Lung (tissue), 12 donors: Measurements from ENCODE around the gene BPIFA2. TPM values are rescaled to one million over a fixed set of nuclear protein-coding genes. Genes with fewer than 3 reads are reported as not detected.

Experiments used
- ATAC-seq: fragments of 200-7000 bp; cut with Tn5 transposase; one replicate; pipeline ENCODE4 v1.9.1; 2020; ENCODE audit warnings: moderate number of reproducible peaks; ENCODE audit not compliant: insufficient read depth, low FRiP score
- DNase-seq, 3 donors: peaks; one replicate each; pipeline ENCODE4 v3.0.0-alpha.2; 2013 to 2017
- H3K27ac ChIP-seq, 2 donors: one replicate each; pipeline ENCODE4 v1.5.1; 2013; ENCODE audit warnings: mild to moderate bottlenecking in 2 of 2, moderate library complexity in 2 of 2, control low read depth in 1 of 2, inconsistent platforms in 1 of 2, low read depth in 1 of 2, low read length in 1 of 2
- H3K27me3 ChIP-seq, 3 donors: one replicate each; pipeline ENCODE4 v1.5.1; 2013; ENCODE audit warnings: low read length in 2 of 3; ENCODE audit not compliant: control insufficient read depth in 3 of 3, insufficient read depth in 3 of 3
- H3K36me3 ChIP-seq, 4 donors: one replicate each; pipeline ENCODE4 v1.5.1; 2013; ENCODE audit warnings: low read length in 4 of 4, mild to moderate bottlenecking in 1 of 4, moderate library complexity in 1 of 4; ENCODE audit not compliant: control insufficient read depth in 4 of 4, insufficient read depth in 4 of 4
- H3K4me1 ChIP-seq, 5 donors: one replicate each; pipeline ENCODE4 v1.5.1; 2013; ENCODE audit warnings: low read length in 5 of 5, mild to moderate bottlenecking in 2 of 5, moderate library complexity in 1 of 5; ENCODE audit not compliant: control insufficient read depth in 5 of 5, insufficient read depth in 5 of 5
- H3K4me3 ChIP-seq: one replicate; pipeline ENCODE4 v1.5.1; 2013; ENCODE audit warnings: mild to moderate bottlenecking, control low read depth, moderate library complexity
- H3K9ac ChIP-seq, 2 donors: one replicate each; pipeline ENCODE4 v1.5.1; 2013; ENCODE audit warnings: low read length in 2 of 2, control low read depth in 1 of 2; ENCODE audit not compliant: insufficient read depth in 1 of 2
- H3K9me3 ChIP-seq, 4 donors: one replicate each; pipeline ENCODE4 v1.5.1; 2013; ENCODE audit warnings: low read length in 3 of 4, mild to moderate bottlenecking in 1 of 4, moderate library complexity in 1 of 4; ENCODE audit not compliant: control insufficient read depth in 4 of 4, insufficient read depth in 3 of 4
- CTCF ChIP-seq: IDR thresholded peaks from 2 replicates; pipeline ENCODE4 v1.5.1; 2012; ENCODE audit warnings: mild to moderate bottlenecking; ENCODE audit errors: control extremely low read depth, extremely low read depth
- WGBS, 2 donors: extraction: QIAGEN DNeasy Blood & Tissue Kit; methylation state at CpG; one replicate each; pipeline ENCODE4 v1.1.7; 2013; 5-methylcytosine and 5-hydroxymethylcytosine counted together
- polyA plus RNA-seq, 2 donors: library from polyadenylated mRNA; stranded (reverse); fragments of 200-250 nt; gene quantifications; one replicate each; pipeline ENCODE4 v1.2.1, GENCODE V29; 2013
- total RNA-seq, 2 donors: library from RNA; depleted of rRNA in 1 of 2; stranded (reverse); fragments of >200 nt in 1 of 2; gene quantifications; one replicate each; pipeline ENCODE4 v1.2.1, GENCODE V29; 2014 to 2021
- donor health status: control.
- donor health status: control.
- donor health status: Bipolar disorder and iron deficiency.
- donor health status: healthy.
- donor health status: DM: yes; HTN: yes; CAD: no.

The BPIFA2 gene
- total and polyA plus RNA-seq, 4 donors = 0.40 to 3.1 (median 1.2) TPM; not detected in 1

- Histone ChIP-seq H3K4me1 (no peaks in the 10 kb centered on the region), H3K27ac (no peak overlapping the region), H3K36me3 (no peaks in the 10 kb centered on the region), H3K27me3 (peaks cover 0 to 4% (median 4%) of the 10 kb centered on the region in 3 donors), H3K9ac (no peak overlapping the region), H3K4me3 (no peak overlapping the region), H3K9me3 (peaks cover 0 to 8% (median 1%) of the 10 kb centered on the region in 4 donors)
- no peak for ATAC-seq
- WGBS, 2 donors = 72 to 83% methylated on average over 6 of the region's 6 CpGs
- TF ChIP-seq CTCF = no peak
- no peak for DNase-seq
These were observed 3.2 kb upstream of the BPIFA2 start for GRCh38 chr20:33164763-33165095.

GRCh38 chr20:33165416-33166055 lies 2.4 kb upstream of the BPIFA2 start:
- no peak overlapping the region for H3K4me3 ChIP-seq
- peaks cover 0 to 11% (median 1%) of the 10 kb centered on the region in 4 donors for H3K9me3 ChIP-seq
- WGBS, 2 donors = 76 to 84% methylated on average over 8 of the region's 8 CpGs
- H3K27me3 ChIP-seq = peaks cover 0 to 4% (median 4%) of the 10 kb centered on the region in 3 donors
- no peaks in the 10 kb centered on the region for H3K4me1 ChIP-seq
- no peak overlapping the region for H3K27ac ChIP-seq
- H3K9ac ChIP-seq = no peak overlapping the region
- ATAC-seq = no peak
- no peak for DNase-seq
- no peak for TF ChIP-seq CTCF
- no peaks in the 10 kb centered on the region for H3K36me3 ChIP-seq

GRCh38 chr20:33166533-33167113 lies 1.3 kb upstream of the BPIFA2 start:
- Histone ChIP-seq H3K27ac (no peak overlapping the region), H3K36me3 (no peaks in the 10 kb centered on the region), H3K9ac (no peak overlapping the region), H3K27me3 (peaks cover 0 to 4% (median 4%) of the 10 kb centered on the region in 3 donors), H3K4me3 (no peak overlapping the region), H3K4me1 (no peaks in the 10 kb centered on the region), H3K9me3 (peaks cover 0 to 11% (median 1%) of the 10 kb centered on the region in 4 donors)
- no peak for ATAC-seq
- DNase-seq = no peak
- no peak for TF ChIP-seq CTCF
- 84 to 87% methylated on average over 8 of the region's 8 CpGs for WGBS, 2 donors
